Measurements from ENCODE around the gene TMEM151B.

The TMEM151B gene

GRCh38 chr6:44264154-44265006, 5.9 kb upstream of the TMEM151B start:
- no peak for DNase-seq (ENCODE audit: low spot score)

GRCh38 chr6:44265007-44265721, 5.1 kb upstream of the TMEM151B start, which contains the start of gene NFKBIE:
Gene NFKBIE (minus strand): TSS chr6:44265551. CDS start chr6:44265346, 205 bp downstream.
- peak; percentile 73 for DNase-seq (ENCODE audit: low spot score)

GRCh38 chr6:44265722-44266233, 4.5 kb upstream of the TMEM151B start:
- DNase-seq (ENCODE audit: low spot score): no peak

GRCh38 chr6:44266347-44266746, 3.9 kb upstream of the TMEM151B start:
- no peak for DNase-seq (ENCODE audit: low spot score)

GRCh38 chr6:44267252-44267651, 3.0 kb upstream of the TMEM151B start:
- no peak for DNase-seq (ENCODE audit: low spot score)

GRCh38 chr6:44268095-44268628, 2.1 kb upstream of the TMEM151B start:
- peak; percentile 47 for DNase-seq (ENCODE audit: low spot score)

GRCh38 chr6:44269178-44269920, 901 bp upstream of the TMEM151B start:
- DNase-seq (ENCODE audit: low spot score): no peak

GRCh38 chr6:44270526-44271405, 516 bp downstream of the TMEM151B start:
- no peak for DNase-seq (ENCODE audit: low spot score)

- DNase-seq (ENCODE audit: low spot score): no peak
Observed at GRCh38 chr6:44271406-44271723, 1.1 kb downstream of the TMEM151B start.

GRCh38 chr6:44271914-44272313, 1.7 kb downstream of the TMEM151B start:
- no peak for DNase-seq (ENCODE audit: low spot score)

- no peak for DNase-seq (ENCODE audit: low spot score)
Observed at GRCh38 chr6:44272529-44272928, 2.3 kb downstream of the TMEM151B start.

GRCh38 chr6:44272999-44273566, 2.8 kb downstream of the TMEM151B start:
- DNase-seq (ENCODE audit: low spot score): no peak

- no peak for DNase-seq (ENCODE audit: low spot score)
Observed at GRCh38 chr6:44273617-44274016, 3.4 kb downstream of the TMEM151B start.

GRCh38 chr6:44275271-44275748, 5.1 kb downstream of the TMEM151B start:
- DNase-seq (ENCODE audit: low spot score): no peak

GRCh38 chr6:44275749-44276648, 5.7 kb downstream of the TMEM151B start:
- no peak for DNase-seq (ENCODE audit: low spot score)

GRCh38 chr6:44276667-44277640, 6.7 kb downstream of the TMEM151B start:
- no peak for DNase-seq (ENCODE audit: low spot score)

- DNase-seq (ENCODE audit: low spot score): no peak
Observed at GRCh38 chr6:44277763-44278162, 7.5 kb downstream of the TMEM151B start.

GRCh38 chr6:44278315-44278714, 8.1 kb downstream of the TMEM151B start:
- no peak for DNase-seq (ENCODE audit: low spot score)
